Right lobe of liver (tissue), 4 donors: Measurements from ENCODE around the gene AIPL1.

ENCODE experiments used
- POLR2A ChIP-seq: fragments of 450-650 bp; IDR thresholded peaks from one replicate; pipeline ENCODE4 v1.6.1; 2017; ENCODE audit warnings: antibody characterized with exemption, mild to moderate bottlenecking
- TF ChIP-seq, protein P1 (sequence below), 4 donors: fragments of 200-600 bp in 3 of 4; fragments of 450-650 bp in 1 of 4; IDR thresholded peaks; one replicate each; pipeline versions ENCODE4 v1.5.1 to v1.8.0; 2016 to 2022; ENCODE audit warnings: antibody characterized with exemption in 4 of 4, mild to moderate bottlenecking in 2 of 4
- donor health status: DM: no; HTN: no; CAD: no.
- donor health status: DM: no; HTN: no; CAD: no.
- donor health status: DM: no; HTN: yes; CAD: no.

DNA sequence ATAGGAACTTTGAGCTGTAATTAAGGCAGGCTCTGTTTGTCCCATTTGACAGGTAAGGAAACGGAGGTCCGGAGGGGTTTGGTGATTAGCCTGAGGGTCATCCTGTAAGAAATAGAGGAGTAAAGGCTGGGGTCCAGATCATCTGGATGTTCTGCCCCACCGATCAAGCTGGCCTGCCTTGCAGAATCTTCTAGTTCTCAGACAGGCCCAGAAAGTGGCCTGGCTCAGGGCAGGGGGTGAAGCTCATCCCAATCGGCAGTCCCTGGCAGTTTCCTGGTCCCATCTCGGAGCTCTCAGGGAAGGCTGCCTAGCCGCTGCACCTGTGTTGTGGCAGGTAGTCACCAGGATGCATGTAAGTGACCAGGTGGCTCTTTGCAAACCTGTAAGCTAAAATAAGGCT lies 13.6 kb upstream of the AIPL1 start:
- TF ChIP-seq, protein P1, sequence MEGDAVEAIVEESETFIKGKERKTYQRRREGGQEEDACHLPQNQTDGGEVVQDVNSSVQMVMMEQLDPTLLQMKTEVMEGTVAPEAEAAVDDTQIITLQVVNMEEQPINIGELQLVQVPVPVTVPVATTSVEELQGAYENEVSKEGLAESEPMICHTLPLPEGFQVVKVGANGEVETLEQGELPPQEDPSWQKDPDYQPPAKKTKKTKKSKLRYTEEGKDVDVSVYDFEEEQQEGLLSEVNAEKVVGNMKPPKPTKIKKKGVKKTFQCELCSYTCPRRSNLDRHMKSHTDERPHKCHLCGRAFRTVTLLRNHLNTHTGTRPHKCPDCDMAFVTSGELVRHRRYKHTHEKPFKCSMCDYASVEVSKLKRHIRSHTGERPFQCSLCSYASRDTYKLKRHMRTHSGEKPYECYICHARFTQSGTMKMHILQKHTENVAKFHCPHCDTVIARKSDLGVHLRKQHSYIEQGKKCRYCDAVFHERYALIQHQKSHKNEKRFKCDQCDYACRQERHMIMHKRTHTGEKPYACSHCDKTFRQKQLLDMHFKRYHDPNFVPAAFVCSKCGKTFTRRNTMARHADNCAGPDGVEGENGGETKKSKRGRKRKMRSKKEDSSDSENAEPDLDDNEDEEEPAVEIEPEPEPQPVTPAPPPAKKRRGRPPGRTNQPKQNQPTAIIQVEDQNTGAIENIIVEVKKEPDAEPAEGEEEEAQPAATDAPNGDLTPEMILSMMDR (IDR thresholded peaks at IDR 0.05): no peak
- no peak for TF ChIP-seq POLR2A
